ENCODE measurements around the gene RIPK4. TPM values are rescaled to one million over a fixed set of nuclear protein-coding genes. Genes with fewer than 3 reads are reported as not detected.

The RIPK4 gene
- total RNA-seq, 1 experiment from 2014 or later, result 24.1 TPM

- peaks cover 28% of the 10 kb centered on the region for H3K4me1 Mint-ChIP-seq (ENCODE audit: low read depth, unreplicated experiment)
- peaks cover 5% of the 10 kb centered on the region for H3K36me3 ChIP-seq (ENCODE audit: control insufficient read depth, insufficient read depth, low read length)
Measured at GRCh38 chr21:41751611-41752011, 15.2 kb downstream of the RIPK4 start.

GRCh38 chr21:41750532-41751151 is 16.2 kb downstream of the RIPK4 start:
- DNase-seq, result peak; percentile 60 to 68
- no peaks in the 10 kb centered on the region for H3K27me3 ChIP-seq (replicated peaks; ENCODE audit: control insufficient read depth, insufficient read depth, low read length)
- no TSS peak for BruUV-seq (replicated peaks)
- Mint-ChIP-seq H3K36me3 (ENCODE audit: insufficient read depth, unreplicated experiment) (peaks cover 96% of the 10 kb centered on the region), H3K27me3 (ENCODE audit: insufficient read depth, unreplicated experiment) (no peaks in the 10 kb centered on the region), H3K4me3 (ENCODE audit: unreplicated experiment) (peak overlapping the region; percentile 1), H3K27ac (ENCODE audit: unreplicated experiment) (peak overlapping the region; percentile 39), H3K4me1 (ENCODE audit: low read depth, unreplicated experiment) (peaks cover 28% of the 10 kb centered on the region), H3K9me3 (ENCODE audit: unreplicated experiment) (no peaks in the 10 kb centered on the region)
- no peak overlapping the region for H3K4me3 ChIP-seq (ENCODE audit: low read depth, low read length)
- ChIA-PET POLR2A (interaction anchor here (1.0 kb wide), 1 partner anchor 14 kb away, joined by 5 read pairs; no protein-coding TSS in a partner anchor), CTCF (interaction anchor here (1.0 to 3.9 kb wide), 5 partner anchors 14 to 138 kb away, joined by 4 to 23 read pairs (median 5); no protein-coding TSS in a partner anchor)
- no peaks in the 10 kb centered on the region for H3K9me3 ChIP-seq
- H3K36me3 ChIP-seq (ENCODE audit: control insufficient read depth, insufficient read depth, low read length), result peaks cover 5% of the 10 kb centered on the region
- H3K4me1 ChIP-seq, result peaks cover 39% of the 10 kb centered on the region
- no peak for TF ChIP-seq CTCF (IDR thresholded peaks at IDR 0.05; ENCODE audit: insufficient read depth in 1 of 2, low read depth in 1 of 2, low read length in 1 of 2, severe bottlenecking in 1 of 2, unreplicated experiment in 1 of 2)
- intact Hi-C loops (cut with micrococcal nuclease; ENCODE audit: unreplicated experiment), result loop anchor here (1.0 to 5.0 kb wide), 5 partner anchors 14 to 73 kb away; no protein-coding TSS in a partner anchor

More at GRCh38 chr21:41751611-41752011, 15.2 kb downstream of the RIPK4 start:
- H3K27ac Mint-ChIP-seq (ENCODE audit: unreplicated experiment), result peak overlapping the region; percentile 39
- Histone ChIP-seq H3K9me3 (no peaks in the 10 kb centered on the region), H3K27me3 (replicated peaks; ENCODE audit: control insufficient read depth, insufficient read depth, low read length) (no peaks in the 10 kb centered on the region), H3K4me1 (peaks cover 39% of the 10 kb centered on the region), H3K4me3 (ENCODE audit: low read depth, low read length) (no peak overlapping the region)
- TF ChIP-seq CTCF (IDR thresholded peaks at IDR 0.05; ENCODE audit: insufficient read depth in 1 of 2, low read depth in 1 of 2, low read length in 1 of 2, severe bottlenecking in 1 of 2, unreplicated experiment in 1 of 2), result no peak
- peaks cover 96% of the 10 kb centered on the region for H3K36me3 Mint-ChIP-seq (ENCODE audit: insufficient read depth, unreplicated experiment)
- peak overlapping the region; percentile 1 for H3K4me3 Mint-ChIP-seq (ENCODE audit: unreplicated experiment)
- BruUV-seq (replicated peaks), result no TSS peak
- ChIA-PET POLR2A (interaction anchor here (0.8 kb wide), 1 partner anchor 36 kb away, joined by 3 read pairs; no protein-coding TSS in a partner anchor), CTCF (interaction anchor here (1.7 to 3.9 kb wide), 3 partner anchors 13 to 139 kb away, joined by 4 to 23 read pairs (median 10); no protein-coding TSS in a partner anchor)
- intact Hi-C loops (cut with micrococcal nuclease; ENCODE audit: unreplicated experiment), result loop anchor here (1.0 to 5.0 kb wide), 2 partner anchors 27 to 74 kb away; no protein-coding TSS in a partner anchor
- H3K27me3 Mint-ChIP-seq (ENCODE audit: insufficient read depth, unreplicated experiment), result no peaks in the 10 kb centered on the region
- H3K9me3 Mint-ChIP-seq (ENCODE audit: unreplicated experiment), result no peaks in the 10 kb centered on the region
- DNase-seq, result peak; percentile 50 to 65

- intact Hi-C loops (cut with micrococcal nuclease; ENCODE audit: unreplicated experiment), result loop anchor here (1.0 to 5.0 kb wide), 4 partner anchors 14 to 73 kb away; no protein-coding TSS in a partner anchor
- Mint-ChIP-seq H3K4me1 (ENCODE audit: low read depth, unreplicated experiment) (peaks cover 25% of the 10 kb centered on the region), H3K9me3 (ENCODE audit: unreplicated experiment) (no peaks in the 10 kb centered on the region), H3K27me3 (ENCODE audit: insufficient read depth, unreplicated experiment) (no peaks in the 10 kb centered on the region), H3K27ac (ENCODE audit: unreplicated experiment) (no peak overlapping the region), H3K36me3 (ENCODE audit: insufficient read depth, unreplicated experiment) (peaks cover 96% of the 10 kb centered on the region), H3K4me3 (ENCODE audit: unreplicated experiment) (no peak overlapping the region)
- H3K4me1 ChIP-seq, result peaks cover 39% of the 10 kb centered on the region
- H3K4me3 ChIP-seq (ENCODE audit: low read depth, low read length), result no peak overlapping the region
- no peak for TF ChIP-seq CTCF (IDR thresholded peaks at IDR 0.05; ENCODE audit: insufficient read depth in 1 of 2, low read depth in 1 of 2, low read length in 1 of 2, severe bottlenecking in 1 of 2, unreplicated experiment in 1 of 2)
- BruUV-seq (replicated peaks), result no TSS peak
- CTCF ChIA-PET, result interaction anchor here (1.0 to 3.9 kb wide), 5 partner anchors 15 to 138 kb away, joined by 4 to 23 read pairs (median 5); no protein-coding TSS in a partner anchor
- peaks cover 5% of the 10 kb centered on the region for H3K36me3 ChIP-seq (ENCODE audit: control insufficient read depth, insufficient read depth, low read length)
- DNase-seq, result no peak
- H3K27me3 ChIP-seq (replicated peaks; ENCODE audit: control insufficient read depth, insufficient read depth, low read length), result no peaks in the 10 kb centered on the region
- POLR2A ChIA-PET, result interaction anchor here (1.0 kb wide), 1 partner anchor 15 kb away, joined by 5 read pairs; no protein-coding TSS in a partner anchor
- no peaks in the 10 kb centered on the region for H3K9me3 ChIP-seq
Measured at GRCh38 chr21:41750051-41750450, 16.8 kb downstream of the RIPK4 start.
